WERI-Rb-1 (cell line): ENCODE measurements around the gene DYDC2.

ENCODE experiments used
- DNase-seq: peaks from one replicate; pipeline ENCODE4 v3.0.0-alpha.2; 2020
- H3K27ac ChIP-seq: fragments of 250-450 bp; sonication (Bioruptor Pico); 2 replicates; pipeline ENCODE4 v1.5.1; 2020; ENCODE audit warnings: mild to moderate bottlenecking, moderate library complexity
- H3K27me3 ChIP-seq: fragments of 250-450 bp; sonication (Bioruptor Pico); 2 replicates; pipeline ENCODE4 v1.5.1; 2021; ENCODE audit warnings: mild to moderate bottlenecking, low read depth, moderate library complexity; ENCODE audit not compliant: insufficient read depth, severe bottlenecking
- H3K36me3 ChIP-seq: fragments of 250-450 bp; sonication (Bioruptor Pico); 2 replicates; pipeline ENCODE4 v1.5.1; 2020; ENCODE audit warnings: mild to moderate bottlenecking, moderate library complexity
- H3K4me3 ChIP-seq: 2 replicates; pipeline ENCODE4 v1.5.1; 2011; ENCODE audit warnings: low read depth, mild to moderate bottlenecking, control low read depth, low read length
- H3K9me3 ChIP-seq: fragments of 250-450 bp; sonication (Bioruptor Pico); 2 replicates; pipeline ENCODE4 v1.5.1; 2021; ENCODE audit warnings: mild to moderate bottlenecking, moderate library complexity; ENCODE audit not compliant: severe bottlenecking
- CTCF ChIP-seq: IDR thresholded peaks from 2 replicates; pipeline ENCODE4 v1.5.1; 2011; ENCODE audit warnings: low read depth, mild to moderate bottlenecking, control low read depth, inconsistent platforms, low read length

DYDC2 gene

GRCh38 chr10:80324891-80325364 is 31.7 kb upstream of the DYDC2 start:
- no peak for DNase-seq
- Histone ChIP-seq H3K9me3 (no peaks in the 10 kb centered on the region), H3K27me3 (no peaks in the 10 kb centered on the region), H3K27ac (no peak overlapping the region), H3K36me3 (no peaks in the 10 kb centered on the region), H3K4me3 (no peak overlapping the region)
- TF ChIP-seq CTCF, result no peak

- H3K9me3 ChIP-seq, result no peaks in the 10 kb centered on the region
- no peaks in the 10 kb centered on the region for H3K27me3 ChIP-seq
- DNase-seq, result no peak
- H3K27ac ChIP-seq, result no peak overlapping the region
- no peaks in the 10 kb centered on the region for H3K36me3 ChIP-seq
- no peak overlapping the region for H3K4me3 ChIP-seq
- no peak for TF ChIP-seq CTCF
Measured at GRCh38 chr10:80333983-80334382, 22.6 kb upstream of the DYDC2 start.

- Histone ChIP-seq H3K36me3 (no peaks in the 10 kb centered on the region), H3K27me3 (no peaks in the 10 kb centered on the region), H3K4me3 (no peak overlapping the region), H3K27ac (no peak overlapping the region), H3K9me3 (no peaks in the 10 kb centered on the region)
- no peak for TF ChIP-seq CTCF
- no peak for DNase-seq
Measured at GRCh38 chr10:80344276-80344675, 12.3 kb upstream of the DYDC2 start.

GRCh38 chr10:80344912-80345311 is 11.7 kb upstream of the DYDC2 start:
- no peaks in the 10 kb centered on the region for H3K36me3 ChIP-seq
- H3K4me3 ChIP-seq, result no peak overlapping the region
- TF ChIP-seq CTCF, result no peak
- H3K9me3 ChIP-seq, result no peaks in the 10 kb centered on the region
- H3K27me3 ChIP-seq, result no peaks in the 10 kb centered on the region
- no peak overlapping the region for H3K27ac ChIP-seq
- DNase-seq, result no peak

- Histone ChIP-seq H3K9me3 (no peaks in the 10 kb centered on the region), H3K36me3 (no peaks in the 10 kb centered on the region), H3K27ac (no peak overlapping the region), H3K27me3 (no peaks in the 10 kb centered on the region), H3K4me3 (no peak overlapping the region)
- no peak for DNase-seq
- no peak for TF ChIP-seq CTCF
Measured at GRCh38 chr10:80350251-80350650, 6.3 kb upstream of the DYDC2 start.

- Histone ChIP-seq H3K27me3 (no peaks in the 10 kb centered on the region), H3K4me3 (no peak overlapping the region), H3K9me3 (no peaks in the 10 kb centered on the region), H3K36me3 (no peaks in the 10 kb centered on the region), H3K27ac (no peak overlapping the region)
- no peak for DNase-seq
- no peak for TF ChIP-seq CTCF
Measured at GRCh38 chr10:80351220-80351619, 5.4 kb upstream of the DYDC2 start.
